Measurements from ENCODE around the gene PRDM10. TPM values are rescaled to one million over a fixed set of nuclear protein-coding genes. Genes with fewer than 3 reads are reported as not detected.

The PRDM10 gene
- total RNA-seq, 6 experiments from 2014 or later = 3.4 to 6.8 (median 4.4) TPM

DNA sequence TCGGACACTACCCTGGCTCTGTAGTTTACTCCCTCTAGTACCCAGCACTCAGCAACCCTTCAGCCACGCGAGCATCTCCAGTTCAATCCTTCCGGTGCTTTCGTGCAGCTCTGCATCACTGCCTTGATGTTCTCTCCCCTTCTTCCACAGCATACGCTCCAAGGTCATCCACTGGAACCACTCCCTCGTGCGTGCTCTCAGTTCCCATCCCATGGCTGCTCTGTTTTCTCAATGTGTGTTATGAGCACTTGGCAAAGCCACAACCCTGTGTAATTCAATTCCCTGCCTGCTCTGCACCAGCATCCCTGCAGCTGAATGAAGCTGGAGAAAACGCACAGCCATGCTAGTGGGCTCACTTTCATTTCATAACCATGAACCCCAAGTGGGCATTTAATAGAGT lies 68.7 kb downstream of the PRDM10 start:
- Histone ChIP-seq H3K27ac (no peak overlapping the region), H3K4me1 (no peaks in the 10 kb centered on the region), H3K27me3 (no peaks in the 10 kb centered on the region), H3K9me3 (no peaks in the 10 kb centered on the region), H3K36me3 (no peaks in the 10 kb centered on the region), H3K4me3 (no peak overlapping the region)
- DNase-seq = no peak
- intact Hi-C loops (cut with DNase I) = no loop called here
- no peak for ATAC-seq
- WGBS (ENCODE audit: insufficient coverage, low coverage, low lambda C conversion rate, missing lambda C conversion rate) = 93% methylated on average over 7 of the region's 9 CpGs
- TF ChIP-seq CTCF (IDR thresholded peaks at IDR 0.05) (no peak), POLR2A (IDR thresholded peaks at IDR 0.05) (no peak)

GRCh38 chr11:129933262-129933661 lies 69.4 kb downstream of the PRDM10 start:
- no peaks in the 10 kb centered on the region for H3K9me3 ChIP-seq
- H3K4me1 ChIP-seq = no peaks in the 10 kb centered on the region
- ATAC-seq (no peak), DNase-seq (no peak)
- 100% methylated on average over 1 of the region's 1 CpG for WGBS (ENCODE audit: insufficient coverage, low coverage, low lambda C conversion rate, missing lambda C conversion rate)
- H3K27ac ChIP-seq = no peak overlapping the region
- no peaks in the 10 kb centered on the region for H3K27me3 ChIP-seq
- intact Hi-C loops (cut with DNase I) = no loop called here
- no peaks in the 10 kb centered on the region for H3K36me3 ChIP-seq
- TF ChIP-seq CTCF (IDR thresholded peaks at IDR 0.05) = no peak
- no peak for TF ChIP-seq POLR2A (IDR thresholded peaks at IDR 0.05)
- H3K4me3 ChIP-seq = no peak overlapping the region

- 97% methylated on average over 7 of the region's 7 CpGs for WGBS (ENCODE audit: insufficient coverage, low coverage, low lambda C conversion rate, missing lambda C conversion rate)
- H3K9me3 ChIP-seq = no peaks in the 10 kb centered on the region
- DNase-seq (no peak), ATAC-seq (no peak)
- TF ChIP-seq POLR2A (IDR thresholded peaks at IDR 0.05) (no peak), CTCF (IDR thresholded peaks at IDR 0.05) (no peak)
- intact Hi-C loops (cut with DNase I) = no loop called here
- no peaks in the 10 kb centered on the region for H3K27me3 ChIP-seq
- H3K4me1 ChIP-seq = no peaks in the 10 kb centered on the region
- no peak overlapping the region for H3K27ac ChIP-seq
- H3K36me3 ChIP-seq = no peaks in the 10 kb centered on the region
- H3K4me3 ChIP-seq = no peak overlapping the region
These were observed 70.1 kb downstream of the PRDM10 start for GRCh38 chr11:129932381-129933067.

DNA sequence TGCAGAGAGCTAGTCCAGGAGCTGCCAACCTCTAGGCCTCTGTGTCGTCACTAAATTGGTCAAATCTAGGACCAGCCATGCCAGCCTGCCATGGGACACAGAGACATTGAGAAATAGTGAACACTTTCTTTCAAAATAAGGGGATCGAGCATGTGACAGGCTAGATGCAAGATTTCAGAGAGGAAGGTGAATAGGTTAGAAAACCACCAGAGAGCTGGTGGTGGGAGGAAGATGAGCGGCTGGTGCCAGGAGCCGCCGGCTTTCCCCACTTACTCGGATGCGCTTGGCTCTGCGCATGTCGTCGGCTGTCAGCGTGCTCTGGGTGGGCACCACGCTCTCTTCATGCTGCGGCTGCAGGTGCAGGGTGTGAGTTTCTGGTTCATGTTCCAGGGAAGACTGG lies 71.9 kb downstream of the PRDM10 start:
- H3K4me1 ChIP-seq = no peaks in the 10 kb centered on the region
- DNase-seq (no peak), ATAC-seq (no peak)
- TF ChIP-seq CTCF (IDR thresholded peaks at IDR 0.05) = no peak
- no peak for TF ChIP-seq POLR2A (IDR thresholded peaks at IDR 0.05)
- 82% methylated on average over 5 of the region's 13 CpGs for WGBS (ENCODE audit: insufficient coverage, low coverage, low lambda C conversion rate, missing lambda C conversion rate)
- H3K27ac ChIP-seq = no peak overlapping the region
- no peak overlapping the region for H3K4me3 ChIP-seq
- no peaks in the 10 kb centered on the region for H3K9me3 ChIP-seq
- intact Hi-C loops (cut with DNase I) = no loop called here
- H3K27me3 ChIP-seq = no peaks in the 10 kb centered on the region
- no peaks in the 10 kb centered on the region for H3K36me3 ChIP-seq

All from right lobe of liver (tissue), 6 donors.